Stimulated activated effector memory CD8-positive, alpha-beta T cell treated with anti-CD3 and anti-CD28 coated beads, Interleukin-12 subunit alpha, Interleukin-12 subunit beta, amount 100 ng/mL, for 72 hours (primary cell): ENCODE results near the gene LRRC8D.

Experiments
- ATAC-seq: fragments of 150-1000 bp; cut with Tn5 transposase; 2 replicates; pipeline ENCODE4 v1.10.0; 2021
- DNase-seq, 2 donors: peaks; one replicate each; pipeline ENCODE4 v3.0.0; 2021 to 2022; ENCODE audit warnings: low spot score in 2 of 2
- H3K27ac Mint-ChIP-seq: one replicate; pipeline ENCODE4 v1.8.0; 2022; ENCODE audit warnings: mild to moderate bottlenecking, mixed read lengths
- H3K36me3 Mint-ChIP-seq: one replicate; pipeline ENCODE4 v1.8.0; 2022; ENCODE audit warnings: mild to moderate bottlenecking, mixed read lengths
- H3K4me1 Mint-ChIP-seq: one replicate; pipeline ENCODE4 v1.8.0; 2022; ENCODE audit warnings: mixed read lengths
- H3K4me3 Mint-ChIP-seq: one replicate; pipeline ENCODE4 v1.8.0; 2022; ENCODE audit warnings: mild to moderate bottlenecking, mixed read lengths
- H3K9me3 Mint-ChIP-seq: one replicate; pipeline ENCODE4 v1.8.0; 2022; ENCODE audit warnings: mixed read lengths

LRRC8D gene

GRCh38 chr1:89800022-89800655 lies 20.7 kb upstream of the LRRC8D start:
- DNase-seq, result no peak
- no peak overlapping the region for H3K27ac Mint-ChIP-seq
- H3K4me3 Mint-ChIP-seq, result no peak overlapping the region
- no peak for ATAC-seq
- H3K4me1 Mint-ChIP-seq, result no peaks in the 10 kb centered on the region
- no peaks in the 10 kb centered on the region for H3K9me3 Mint-ChIP-seq
- no peaks in the 10 kb centered on the region for H3K36me3 Mint-ChIP-seq

GRCh38 chr1:89800718-89801117 lies 20.1 kb upstream of the LRRC8D start:
- DNase-seq (no peak), ATAC-seq (no peak)
- H3K4me3 Mint-ChIP-seq, result no peak overlapping the region
- H3K27ac Mint-ChIP-seq, result no peak overlapping the region
- no peaks in the 10 kb centered on the region for H3K4me1 Mint-ChIP-seq
- H3K36me3 Mint-ChIP-seq, result no peaks in the 10 kb centered on the region
- no peaks in the 10 kb centered on the region for H3K9me3 Mint-ChIP-seq

GRCh38 chr1:89802051-89802450 lies 18.8 kb upstream of the LRRC8D start:
- H3K27ac Mint-ChIP-seq, result no peak overlapping the region
- H3K4me3 Mint-ChIP-seq, result no peak overlapping the region
- H3K4me1 Mint-ChIP-seq, result no peaks in the 10 kb centered on the region

GRCh38 chr1:89802841-89803240 lies 18.0 kb upstream of the LRRC8D start:
- Mint-ChIP-seq H3K9me3 (no peaks in the 10 kb centered on the region), H3K36me3 (no peaks in the 10 kb centered on the region), H3K4me1 (no peaks in the 10 kb centered on the region), H3K4me3 (no peak overlapping the region), H3K27ac (no peak overlapping the region)
- ATAC-seq, result no peak
- DNase-seq, result no peak

More at GRCh38 chr1:89802051-89802450, 18.8 kb upstream of the LRRC8D start:
- ATAC-seq, result no peak
- Mint-ChIP-seq H3K36me3 (no peaks in the 10 kb centered on the region), H3K9me3 (no peaks in the 10 kb centered on the region)
- DNase-seq, result no peak

- H3K27ac Mint-ChIP-seq, result no peak overlapping the region
- no peaks in the 10 kb centered on the region for H3K4me1 Mint-ChIP-seq
- DNase-seq (peak; percentile 81 to 93), ATAC-seq (peak; percentile 90)
- no peaks in the 10 kb centered on the region for H3K36me3 Mint-ChIP-seq
- H3K9me3 Mint-ChIP-seq, result no peaks in the 10 kb centered on the region
- no peak overlapping the region for H3K4me3 Mint-ChIP-seq
These were observed 16.1 kb upstream of the LRRC8D start for GRCh38 chr1:89804642-89805237.

- DNase-seq (no peak), ATAC-seq (no peak)
- Mint-ChIP-seq H3K4me1 (no peaks in the 10 kb centered on the region), H3K36me3 (no peaks in the 10 kb centered on the region), H3K27ac (no peak overlapping the region), H3K9me3 (no peaks in the 10 kb centered on the region), H3K4me3 (no peak overlapping the region)
These were observed 14.2 kb upstream of the LRRC8D start for GRCh38 chr1:89806616-89807015.

- H3K27ac Mint-ChIP-seq, result no peak overlapping the region
- H3K36me3 Mint-ChIP-seq, result no peaks in the 10 kb centered on the region
- H3K4me1 Mint-ChIP-seq, result no peaks in the 10 kb centered on the region
- DNase-seq (no peak), ATAC-seq (no peak)
- H3K9me3 Mint-ChIP-seq, result no peaks in the 10 kb centered on the region
- no peak overlapping the region for H3K4me3 Mint-ChIP-seq
These were observed 13.3 kb upstream of the LRRC8D start for GRCh38 chr1:89807503-89807902.

- no peak for ATAC-seq
These were observed 12.8 kb upstream of the LRRC8D start for GRCh38 chr1:89807983-89808382.

GRCh38 chr1:89808441-89809117 lies 12.3 kb upstream of the LRRC8D start:
- Mint-ChIP-seq H3K4me1 (no peaks in the 10 kb centered on the region), H3K9me3 (no peaks in the 10 kb centered on the region), H3K36me3 (no peaks in the 10 kb centered on the region), H3K27ac (no peak overlapping the region), H3K4me3 (no peak overlapping the region)
- DNase-seq (no peak), ATAC-seq (no peak)

More at GRCh38 chr1:89807983-89808382, 12.8 kb upstream of the LRRC8D start:
- Mint-ChIP-seq H3K4me3 (no peak overlapping the region), H3K36me3 (no peaks in the 10 kb centered on the region), H3K4me1 (no peaks in the 10 kb centered on the region), H3K27ac (no peak overlapping the region), H3K9me3 (no peaks in the 10 kb centered on the region)
- no peak for DNase-seq

GRCh38 chr1:89809556-89809955 lies 11.3 kb upstream of the LRRC8D start:
- Mint-ChIP-seq H3K4me3 (no peak overlapping the region), H3K9me3 (no peaks in the 10 kb centered on the region), H3K36me3 (no peaks in the 10 kb centered on the region), H3K4me1 (no peaks in the 10 kb centered on the region), H3K27ac (no peak overlapping the region)
- ATAC-seq (no peak), DNase-seq (no peak)

GRCh38 chr1:89810302-89810701 lies 10.5 kb upstream of the LRRC8D start:
- no peaks in the 10 kb centered on the region for H3K36me3 Mint-ChIP-seq
- DNase-seq (no peak), ATAC-seq (no peak)
- no peak overlapping the region for H3K4me3 Mint-ChIP-seq
- H3K4me1 Mint-ChIP-seq, result no peaks in the 10 kb centered on the region
- no peak overlapping the region for H3K27ac Mint-ChIP-seq
- no peaks in the 10 kb centered on the region for H3K9me3 Mint-ChIP-seq

GRCh38 chr1:89810880-89811279 lies 10.0 kb upstream of the LRRC8D start:
- no peaks in the 10 kb centered on the region for H3K9me3 Mint-ChIP-seq
- H3K4me3 Mint-ChIP-seq, result no peak overlapping the region
- H3K36me3 Mint-ChIP-seq, result no peaks in the 10 kb centered on the region
- ATAC-seq, result no peak
- no peak overlapping the region for H3K27ac Mint-ChIP-seq
- no peak for DNase-seq
- H3K4me1 Mint-ChIP-seq, result no peaks in the 10 kb centered on the region

GRCh38 chr1:89812992-89813391 lies 7.8 kb upstream of the LRRC8D start:
- DNase-seq, result no peak
- Mint-ChIP-seq H3K9me3 (no peaks in the 10 kb centered on the region), H3K27ac (no peak overlapping the region), H3K36me3 (no peaks in the 10 kb centered on the region), H3K4me3 (no peak overlapping the region), H3K4me1 (no peaks in the 10 kb centered on the region)
- ATAC-seq, result no peak

- ATAC-seq, result no peak
- no peaks in the 10 kb centered on the region for H3K36me3 Mint-ChIP-seq
- no peak overlapping the region for H3K27ac Mint-ChIP-seq
- H3K4me3 Mint-ChIP-seq, result no peak overlapping the region
- DNase-seq, result no peak
- H3K9me3 Mint-ChIP-seq, result no peaks in the 10 kb centered on the region
- H3K4me1 Mint-ChIP-seq, result peaks cover 7% of the 10 kb centered on the region
These were observed 5.8 kb upstream of the LRRC8D start for GRCh38 chr1:89815040-89815439.

GRCh38 chr1:89815611-89816010 lies 5.2 kb upstream of the LRRC8D start:
- no peak for ATAC-seq
- no peaks in the 10 kb centered on the region for H3K36me3 Mint-ChIP-seq

GRCh38 chr1:89816366-89816765 lies 4.5 kb upstream of the LRRC8D start:
- Mint-ChIP-seq H3K4me1 (peaks cover 14% of the 10 kb centered on the region), H3K4me3 (no peak overlapping the region), H3K9me3 (no peaks in the 10 kb centered on the region), H3K36me3 (no peaks in the 10 kb centered on the region), H3K27ac (no peak overlapping the region)
- ATAC-seq (no peak), DNase-seq (no peak)

More at GRCh38 chr1:89815611-89816010, 5.2 kb upstream of the LRRC8D start:
- no peak for DNase-seq
- H3K9me3 Mint-ChIP-seq, result no peaks in the 10 kb centered on the region
- H3K27ac Mint-ChIP-seq, result no peak overlapping the region
- peaks cover 12% of the 10 kb centered on the region for H3K4me1 Mint-ChIP-seq
- H3K4me3 Mint-ChIP-seq, result no peak overlapping the region
